A375 (cell line): Measurements from ENCODE around the gene KLHL41. TPM values are rescaled to one million over a fixed set of nuclear protein-coding genes. Genes with fewer than 3 reads are reported as not detected.

ENCODE experiments used
- total RNA-seq: library from RNA; depleted of rRNA; stranded (reverse); fragments of >200 nt; shearing (Covaris generic); gene quantifications from 2 replicates; pipeline ENCODE4 v1.2.3, GENCODE V29; 2014; rRNA removed

KLHL41 gene
- 0.45 TPM in 1 of 2 replicates, not detected in the other for total RNA-seq

GRCh38 chr2:169509298-169509885 is at the start of gene KLHL41:
Gene KLHL41, plus strand, starts transcription at chr2:169509702. Its CDS starts 77 bp downstream, at chr2:169509779.

GRCh38 chr2:169479257-169480078 is 30.0 kb upstream of the KLHL41 start, which contains the start of gene BBS5:
Gene BBS5, plus strand, starts transcription at chr2:169479494. Its CDS starts 60 bp downstream, at chr2:169479554.

GRCh38 chr2:169573160-169573973 is 63.9 kb downstream of the KLHL41 start, which contains the start of gene FASTKD1:
Gene FASTKD1, minus strand, starts transcription at chr2:169573865. Its CDS starts 1,836 bp downstream, at chr2:169572029.

Other genes starting within 250 kb of the KLHL41 start
- gene LRP2, start 147.2 kb upstream of the KLHL41 start, total RNA-seq = 0.24 TPM in 1 of 2 replicates, not detected in the other
- 1.9 and 2.3 TPM in 2 replicates for gene BBS5, start 30.2 kb upstream of the KLHL41 start, total RNA-seq
- gene FASTKD1, start 64.2 kb downstream of the KLHL41 start, total RNA-seq = 3.6 and 9.7 TPM in 2 replicates
- 7.6 and 9.7 TPM in 2 replicates for gene PPIG, start 74.6 kb downstream of the KLHL41 start, total RNA-seq
- not detected in 2 replicates for gene CFAP210, start 184.7 kb downstream of the KLHL41 start, total RNA-seq
- 2.8 and 3.0 TPM in 2 replicates for gene PHOSPHO2, start 184.8 kb downstream of the KLHL41 start, total RNA-seq
- gene KLHL23, start 224.1 kb downstream of the KLHL41 start, total RNA-seq = 8.2 and 8.7 TPM in 2 replicates